GM19043 (cell line): Measurements from ENCODE around the gene APH1A.
"Not testable (repeated sequence)": the region's sequence is repeated elsewhere in the genome, so short reads cannot be mapped to it uniquely, and the experiment has no call there.

ENCODE experiments used
- ATAC-seq: cut with Tn5 transposase; IDR thresholded peaks from one replicate; pipeline ENCODE4 v1.9.1; 2021; ENCODE audit warnings: low read depth; ENCODE audit not compliant: unreplicated experiment

The APH1A gene

GRCh38 chr1:150269451-150269850 is 635 bp upstream of the APH1A start:
- no peak for ATAC-seq

- no peak for ATAC-seq
Measured at GRCh38 chr1:150268340-150268704, 494 bp downstream of the APH1A start.

GRCh38 chr1:150267896-150268295 is 920 bp downstream of the APH1A start:
- ATAC-seq = no peak

DNA sequence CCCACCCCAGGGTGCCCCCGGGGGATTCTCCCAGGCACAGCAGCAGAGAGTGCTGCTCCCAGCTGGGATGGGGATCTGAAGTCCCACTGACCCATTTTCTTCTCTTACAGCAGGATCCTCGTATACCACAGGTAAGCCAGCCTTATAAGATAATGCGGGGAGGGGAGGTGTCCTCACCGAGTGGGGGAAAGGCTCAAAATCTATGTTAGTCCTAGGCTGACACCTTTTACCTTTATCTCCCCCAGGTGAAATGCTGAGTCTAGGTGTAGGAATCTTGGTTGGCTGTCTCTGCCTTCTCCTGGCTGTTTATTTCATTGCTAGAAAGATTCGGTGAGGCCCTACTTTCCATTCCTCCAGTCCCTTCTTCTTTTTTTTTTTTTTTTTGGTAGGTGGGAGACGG is 5.3 kb downstream of the APH1A start:
- no peak for ATAC-seq

- no peak for ATAC-seq
Measured at GRCh38 chr1:150262388-150263320, 6.2 kb downstream of the APH1A start.

DNA sequence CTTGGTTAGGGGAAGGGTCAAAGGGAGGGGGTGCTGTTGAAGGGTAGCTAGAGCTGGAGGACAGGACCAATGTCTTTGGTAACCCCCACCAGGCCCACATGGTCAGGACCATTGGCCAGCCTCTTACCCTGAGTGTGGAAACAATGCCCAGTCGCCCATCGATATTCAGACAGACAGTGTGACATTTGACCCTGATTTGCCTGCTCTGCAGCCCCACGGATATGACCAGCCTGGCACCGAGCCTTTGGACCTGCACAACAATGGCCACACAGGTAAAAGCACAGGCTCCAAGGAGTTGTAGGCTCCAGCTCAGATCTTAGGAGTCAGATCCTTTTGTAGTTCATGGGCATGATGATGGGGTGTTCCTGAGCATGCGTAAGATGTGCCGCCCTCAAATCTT is 7.4 kb downstream of the APH1A start:
- no peak for ATAC-seq

DNA sequence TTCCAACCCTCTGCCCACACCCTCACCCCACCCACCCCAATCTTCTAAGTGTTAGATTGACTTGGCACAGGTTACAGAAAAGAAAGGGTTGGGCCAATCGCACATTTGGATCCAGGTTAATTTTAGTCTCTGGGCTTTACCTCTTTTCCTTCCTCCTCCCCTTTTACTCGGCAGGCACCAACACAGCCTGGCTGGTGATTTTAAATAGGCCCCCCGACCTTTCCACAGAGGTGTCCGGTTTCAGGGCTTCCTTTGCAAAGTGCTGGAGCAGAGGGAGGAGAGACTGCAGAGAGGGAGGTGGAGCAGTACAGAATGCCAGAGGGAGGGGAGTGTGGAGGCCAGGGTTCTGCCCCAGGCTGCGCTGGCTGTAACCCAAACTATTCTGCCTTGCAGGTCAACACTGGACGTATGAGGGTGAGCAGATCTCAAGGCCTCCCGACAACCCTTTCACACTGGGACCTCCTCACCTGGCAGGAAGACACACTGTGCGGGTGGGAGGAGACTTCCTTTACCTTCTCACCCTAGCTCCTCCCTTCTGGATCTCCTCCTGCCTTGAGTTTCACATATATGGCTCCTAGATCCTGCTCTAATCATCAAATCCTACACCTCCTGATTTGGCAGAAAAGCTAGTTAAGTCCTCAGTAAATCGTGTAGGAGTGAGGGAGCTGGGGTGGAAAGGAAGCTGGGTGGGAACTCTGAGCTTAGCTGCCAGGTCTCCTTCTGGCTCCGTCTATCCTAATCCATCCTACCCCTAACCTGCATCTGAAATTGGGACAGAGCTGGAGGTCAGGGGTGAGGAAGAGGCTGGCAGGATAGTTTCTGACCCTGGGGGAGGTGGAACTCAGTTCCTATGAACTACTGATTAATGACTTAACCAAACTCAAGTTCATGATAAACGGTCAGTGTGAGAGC is 8.8 kb downstream of the APH1A start:
- no peak for ATAC-seq

DNA sequence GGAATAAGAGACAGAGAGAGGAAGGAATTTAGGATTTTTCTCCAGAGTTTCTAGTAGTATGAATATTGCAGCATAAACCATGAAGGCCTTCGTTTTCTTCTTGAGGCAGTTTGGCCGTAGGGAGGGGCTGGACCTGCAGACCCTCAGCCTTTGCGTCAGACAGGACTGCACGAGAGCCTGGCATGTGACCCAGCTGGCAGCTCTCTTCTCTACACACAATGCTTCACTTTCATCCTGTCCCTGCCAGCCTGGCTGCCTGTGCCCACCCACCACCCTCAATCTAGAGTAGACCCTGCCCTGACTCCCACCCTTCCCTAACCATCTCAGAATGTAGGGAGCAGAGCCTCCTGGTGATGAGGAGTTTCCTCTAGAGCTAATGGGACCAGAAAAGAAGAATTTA is 9.6 kb downstream of the APH1A start:
- no peak for ATAC-seq

GRCh38 chr1:150257624-150258585 is 10.9 kb downstream of the APH1A start, which contains the start of gene CA14:
Gene CA14 (plus strand): TSS chr1:150257774. CDS start chr1:150258129, 355 bp downstream.
- ATAC-seq = no peak

- ATAC-seq = no peak
Measured at GRCh38 chr1:150256554-150257341, 12.1 kb downstream of the APH1A start.

GRCh38 chr1:150256198-150256553 is 12.6 kb downstream of the APH1A start:
- ATAC-seq = no peak

DNA sequence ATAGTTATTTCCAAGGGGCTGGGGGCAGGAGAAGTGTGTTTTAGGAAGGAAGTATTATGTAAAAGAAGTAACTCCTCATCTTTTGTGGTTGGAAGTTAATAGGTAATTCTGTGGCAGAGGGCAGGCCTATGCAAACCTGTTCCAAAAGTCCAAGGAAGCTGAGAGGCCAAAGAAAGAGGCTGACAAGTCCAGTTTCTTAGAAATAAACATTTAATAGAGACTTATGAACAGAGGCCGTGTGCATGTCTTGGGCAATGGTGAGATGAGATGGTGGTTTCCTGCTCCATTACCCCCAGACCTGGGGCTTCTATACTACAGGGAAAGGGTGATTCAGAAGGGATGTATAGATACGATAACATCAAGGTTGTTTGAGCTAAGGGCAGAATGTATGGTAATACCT is 18.9 kb downstream of the APH1A start:
- no peak for ATAC-seq

DNA sequence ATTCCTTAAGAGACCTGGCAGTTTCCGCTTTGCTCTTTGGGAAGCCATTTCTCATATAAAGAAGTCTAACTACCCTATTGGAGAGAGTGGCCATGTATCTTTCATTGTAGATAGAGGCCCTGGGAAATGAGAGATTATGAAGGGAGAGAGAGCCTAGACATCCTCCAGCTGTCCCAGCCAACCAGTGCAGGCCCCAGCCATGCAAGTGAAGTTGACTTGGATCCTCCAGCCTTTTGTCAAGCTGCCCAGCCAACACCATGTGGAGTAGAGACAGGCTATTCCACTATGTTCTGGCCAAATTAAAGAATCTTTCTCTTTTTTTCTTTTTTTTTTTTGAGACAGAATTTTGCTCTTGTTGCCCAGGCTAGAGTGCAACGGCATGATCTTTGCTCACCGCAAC is 25.8 kb downstream of the APH1A start:
- no peak for ATAC-seq

DNA sequence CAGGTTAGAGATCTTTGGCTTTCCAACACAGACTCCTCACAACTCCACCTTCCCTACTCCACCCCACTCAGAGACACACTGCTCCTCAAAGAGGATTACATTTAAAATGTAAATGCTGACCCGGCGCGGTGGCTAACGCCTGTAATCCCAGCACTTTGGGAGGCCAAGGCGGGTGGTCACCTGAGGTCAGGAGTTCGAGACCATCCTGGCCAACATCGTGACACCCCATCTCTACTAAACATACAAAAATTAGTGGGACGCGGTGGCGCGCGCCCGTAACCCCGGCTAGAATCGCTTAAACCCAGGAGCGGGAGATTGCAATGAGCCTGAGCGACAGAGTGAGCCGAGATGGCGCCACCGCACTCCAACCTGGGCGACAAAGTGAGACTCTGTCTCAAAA is 31.1 kb downstream of the APH1A start:
- no peak for ATAC-seq

GRCh38 chr1:150237176-150237575 is 31.6 kb downstream of the APH1A start:
- ATAC-seq = not testable (repeated sequence)

- no peak for ATAC-seq
Measured at GRCh38 chr1:150236614-150237100, 32.2 kb downstream of the APH1A start.

DNA sequence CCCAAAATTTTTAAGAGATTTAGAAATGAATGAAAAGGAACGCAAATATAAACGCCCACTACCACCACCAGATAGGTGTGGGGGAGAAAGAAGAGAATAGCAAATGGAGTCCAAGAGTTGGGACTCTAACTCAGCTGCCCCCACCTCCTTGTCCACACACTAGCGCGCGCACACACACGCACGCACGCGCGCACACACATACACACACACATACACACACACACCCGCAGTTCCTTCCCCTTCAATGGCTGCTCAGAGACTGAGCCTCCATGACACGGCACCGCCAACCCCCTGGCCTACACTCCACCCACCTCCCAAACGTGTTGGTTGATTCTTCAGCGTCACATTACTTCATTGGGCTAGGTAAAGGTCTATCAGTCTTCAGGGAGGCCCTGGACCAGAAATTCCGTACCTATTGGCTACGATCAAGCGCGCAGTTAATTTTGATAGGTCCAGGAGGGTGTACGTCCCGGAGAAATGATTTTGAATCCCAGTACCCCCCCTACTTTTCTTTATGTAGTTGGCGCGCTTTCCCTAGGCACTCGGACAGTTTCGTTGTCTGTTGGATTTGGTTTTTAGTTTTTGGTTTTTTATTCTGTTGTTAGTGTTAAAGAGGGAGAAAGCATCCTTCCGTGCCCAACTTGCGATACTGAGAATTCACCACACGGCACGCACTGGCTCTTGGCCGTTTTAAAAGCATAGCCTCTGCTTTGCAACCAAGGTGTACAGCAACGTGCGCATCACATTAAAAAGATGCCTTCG is 32.8 kb downstream of the APH1A start, which contains the start of gene ANP32E:
Gene ANP32E (minus strand): TSS at position 261 of the 762 bp plus-strand sequence. CDS start 326 bp downstream, outside the sequence.
- ATAC-seq = peak; percentile 79

DNA sequence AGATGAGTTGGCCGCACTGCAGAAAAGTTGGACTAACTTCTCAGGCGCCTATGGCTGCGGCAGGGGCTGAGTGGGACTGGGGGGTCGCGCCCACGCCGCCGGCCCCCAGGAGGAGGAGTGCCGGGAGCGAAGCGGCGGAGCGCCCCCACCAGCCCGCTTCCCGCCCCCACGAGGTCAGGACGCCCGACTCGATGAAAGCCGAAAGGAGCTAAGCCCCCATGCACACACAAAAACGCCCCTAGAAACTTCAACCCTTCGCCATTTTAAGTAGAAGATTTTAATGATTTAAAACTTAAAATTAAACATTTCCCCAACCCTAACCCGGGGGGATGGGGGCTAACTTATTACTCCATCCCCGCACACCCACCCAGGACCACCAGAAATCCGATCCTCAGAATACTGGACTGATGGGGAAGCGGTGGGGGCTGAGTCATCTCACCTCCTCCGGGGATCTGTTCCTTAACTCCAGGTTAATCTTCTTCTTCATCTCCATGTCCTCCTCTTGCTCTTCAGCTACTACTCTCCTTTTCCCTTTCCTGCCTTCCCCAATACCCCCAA is 33.4 kb downstream of the APH1A start:
- ATAC-seq = no peak
